Left ventricle myocardium inferior (tissue), 1 donor: ENCODE data around the gene DCLRE1A. TPM values are rescaled to one million over a fixed set of nuclear protein-coding genes. Genes with fewer than 3 reads are reported as not detected.

Source experiments
- DNase-seq: peaks from one replicate; pipeline ENCODE4 v3.0.0-alpha.2; 2020
- H3K27ac ChIP-seq: fragments of 200-600 bp; replicated peaks from 2 replicates; pipeline ENCODE4 v1.8.0; 2021
- H3K27me3 ChIP-seq: fragments of 200-600 bp; 2 replicates; pipeline ENCODE4 v1.8.0; 2021; ENCODE audit warnings: low read depth
- H3K36me3 ChIP-seq: fragments of 200-600 bp; 2 replicates; pipeline ENCODE4 v1.8.0; 2021
- H3K4me1 ChIP-seq: fragments of 200-600 bp; 2 replicates; pipeline ENCODE4 v1.8.0; 2021
- H3K4me3 ChIP-seq: fragments of 200-600 bp; 2 replicates; pipeline ENCODE4 v1.8.0; 2021; ENCODE audit warnings: mild to moderate bottlenecking, moderate library complexity
- H3K9me3 ChIP-seq: fragments of 200-600 bp; replicated peaks from 2 replicates; pipeline ENCODE4 v1.8.0; 2021
- intact Hi-C: fragments of 100-400 bp; cut with micrococcal nuclease; formaldehyde crosslinking; loops from one replicate; pipeline ENCODE4 v1.11.0; 2022
- total RNA-seq: library from RNA; stranded (reverse); fragmentation: NEBNext Ultra II Directional; extraction: Animal tissue kit (Norgen Biotek cat#: 25700); gene quantifications from one replicate; pipeline ENCODE4 v1.2.1, GENCODE V29; 2021
- TF ChIP-seq, protein P1 (sequence below): fragments of 200-600 bp; IDR thresholded peaks from 2 replicates; pipeline ENCODE4 v1.8.0; 2021; ENCODE audit warnings: antibody characterized with exemption, mild to moderate bottlenecking, borderline replicate concordance
- donor health status: DM: no; HTN: yes; CAD: no; lungs with severe emphysema.

Gene DCLRE1A
- total RNA-seq, 1 donor from 2014 or later, result 5.1 TPM

GRCh38 chr10:113879691-113880090, 25.8 kb upstream of the DCLRE1A start:
- H3K27ac ChIP-seq, result no peak overlapping the region
- H3K36me3 ChIP-seq, result peaks cover 62% of the 10 kb centered on the region
- H3K4me3 ChIP-seq, result no peak overlapping the region
- no peaks in the 10 kb centered on the region for H3K27me3 ChIP-seq
- DNase-seq, result no peak
- TF ChIP-seq, protein P1, sequence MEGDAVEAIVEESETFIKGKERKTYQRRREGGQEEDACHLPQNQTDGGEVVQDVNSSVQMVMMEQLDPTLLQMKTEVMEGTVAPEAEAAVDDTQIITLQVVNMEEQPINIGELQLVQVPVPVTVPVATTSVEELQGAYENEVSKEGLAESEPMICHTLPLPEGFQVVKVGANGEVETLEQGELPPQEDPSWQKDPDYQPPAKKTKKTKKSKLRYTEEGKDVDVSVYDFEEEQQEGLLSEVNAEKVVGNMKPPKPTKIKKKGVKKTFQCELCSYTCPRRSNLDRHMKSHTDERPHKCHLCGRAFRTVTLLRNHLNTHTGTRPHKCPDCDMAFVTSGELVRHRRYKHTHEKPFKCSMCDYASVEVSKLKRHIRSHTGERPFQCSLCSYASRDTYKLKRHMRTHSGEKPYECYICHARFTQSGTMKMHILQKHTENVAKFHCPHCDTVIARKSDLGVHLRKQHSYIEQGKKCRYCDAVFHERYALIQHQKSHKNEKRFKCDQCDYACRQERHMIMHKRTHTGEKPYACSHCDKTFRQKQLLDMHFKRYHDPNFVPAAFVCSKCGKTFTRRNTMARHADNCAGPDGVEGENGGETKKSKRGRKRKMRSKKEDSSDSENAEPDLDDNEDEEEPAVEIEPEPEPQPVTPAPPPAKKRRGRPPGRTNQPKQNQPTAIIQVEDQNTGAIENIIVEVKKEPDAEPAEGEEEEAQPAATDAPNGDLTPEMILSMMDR, result no peak
- H3K4me1 ChIP-seq, result peaks cover 30% of the 10 kb centered on the region
- intact Hi-C loops, result no loop called here
- H3K9me3 ChIP-seq, result no peaks in the 10 kb centered on the region

DNA sequence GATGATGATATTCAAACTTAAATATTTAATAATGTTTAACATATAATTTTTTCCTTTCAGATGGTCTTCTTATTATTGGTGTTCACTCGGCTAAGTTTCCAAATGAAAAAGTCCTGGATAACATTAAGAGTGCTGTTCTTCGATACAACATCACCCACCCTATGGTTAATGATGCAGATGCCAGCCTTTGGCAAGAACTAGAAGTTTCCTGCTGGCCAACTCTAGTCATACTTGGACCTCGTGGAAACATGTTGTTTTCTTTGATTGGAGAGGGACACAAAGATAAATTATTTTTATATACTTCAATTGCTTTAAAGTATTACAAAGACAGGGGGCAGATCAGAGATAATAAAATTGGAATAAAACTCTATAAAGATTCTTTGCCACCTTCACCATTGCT, 22.6 kb upstream of the DCLRE1A start:
- Histone ChIP-seq H3K4me1 (peaks cover 30% of the 10 kb centered on the region), H3K27me3 (no peaks in the 10 kb centered on the region), H3K36me3 (peaks cover 56% of the 10 kb centered on the region), H3K4me3 (no peak overlapping the region), H3K9me3 (peaks cover 16% of the 10 kb centered on the region), H3K27ac (no peak overlapping the region)
- DNase-seq, result no peak
- TF ChIP-seq, protein P1, result no peak
- intact Hi-C loops, result no loop called here

DNA sequence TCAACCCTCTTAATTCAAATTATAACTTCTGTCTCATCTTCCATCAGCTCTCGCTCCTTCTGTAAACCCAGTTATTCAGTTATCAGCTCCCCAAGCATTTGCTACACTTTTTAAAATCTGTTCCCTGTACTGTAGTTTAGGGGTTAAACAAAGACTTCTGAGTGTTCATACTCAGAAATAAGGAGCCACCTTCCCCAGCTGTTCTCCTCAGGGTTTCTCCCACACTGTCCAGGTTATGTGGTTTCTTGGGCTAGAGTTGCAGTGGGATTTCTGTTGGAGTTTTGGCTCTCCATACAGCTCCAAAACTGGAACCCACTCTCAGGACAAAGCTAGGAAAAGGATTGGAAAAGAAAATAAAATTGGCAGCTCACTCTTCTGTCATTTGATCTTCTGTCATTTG, 21.3 kb upstream of the DCLRE1A start:
- TF ChIP-seq, protein P1, result no peak
- intact Hi-C loops, result no loop called here
- H3K36me3 ChIP-seq, result peaks cover 52% of the 10 kb centered on the region
- peaks cover 30% of the 10 kb centered on the region for H3K4me1 ChIP-seq
- no peak overlapping the region for H3K4me3 ChIP-seq
- H3K9me3 ChIP-seq, result peaks cover 16% of the 10 kb centered on the region
- no peaks in the 10 kb centered on the region for H3K27me3 ChIP-seq
- DNase-seq, result no peak
- peak overlapping the region; percentile 25 for H3K27ac ChIP-seq

- Histone ChIP-seq H3K36me3 (peaks cover 35% of the 10 kb centered on the region), H3K27me3 (no peaks in the 10 kb centered on the region), H3K9me3 (peaks cover 16% of the 10 kb centered on the region), H3K27ac (no peak overlapping the region), H3K4me3 (no peak overlapping the region), H3K4me1 (peaks cover 49% of the 10 kb centered on the region)
- TF ChIP-seq, protein P1, result no peak
- intact Hi-C loops, result no loop called here
- no peak for DNase-seq
These were observed 18.5 kb upstream of the DCLRE1A start for GRCh38 chr10:113872139-113873030.

- H3K27ac ChIP-seq, result no peak overlapping the region
- H3K36me3 ChIP-seq, result peaks cover 24% of the 10 kb centered on the region
- peaks cover 16% of the 10 kb centered on the region for H3K9me3 ChIP-seq
- DNase-seq, result no peak
- intact Hi-C loops, result no loop called here
- TF ChIP-seq, protein P1, result no peak
- H3K4me3 ChIP-seq, result no peak overlapping the region
- H3K4me1 ChIP-seq, result peaks cover 49% of the 10 kb centered on the region
- no peaks in the 10 kb centered on the region for H3K27me3 ChIP-seq
These were observed 15.9 kb upstream of the DCLRE1A start for GRCh38 chr10:113869789-113870188.
